HEK293 (cell line): ENCODE measurements around the gene SLC9A5.

Experiments
- CTCF ChIA-PET: fragments of 350-600 bp; formaldehyde crosslinking; extraction: SDS; loops from one replicate; lab custom pipeline; 2021; ENCODE audit warnings: antibody characterized with exemption; lab: Yijun Ruan, JAX
- POLR2A ChIA-PET: fragments of 300-600 bp; formaldehyde crosslinking; extraction: SDS; loops from one replicate; lab custom pipeline; 2020; ENCODE audit warnings: antibody characterized with exemption, inconsistent platforms; lab: Yijun Ruan, JAX
- H3K27ac ChIP-seq: fragments of 200-500 bp; sonication (Bioruptor generic); 2 replicates; pipeline ENCODE4 v1.5.1; 2014; ENCODE audit warnings: low read depth, low read length, control low read depth, inconsistent platforms; ENCODE audit errors: extremely low read depth
- H3K36me3 ChIP-seq, 2 experiments: fragments of 200-500 bp in 1 of 2; sonication (Bioruptor generic) in 1 of 2; 1 replicate in 1 of 2; 2 replicates in 1 of 2; pipeline ENCODE4 v1.5.1; 2014 to 2017; ENCODE audit warnings: inconsistent platforms in 2 of 2, low read length in 2 of 2; ENCODE audit not compliant: control insufficient read depth in 2 of 2, insufficient read depth in 1 of 2
- H3K4me1 ChIP-seq: fragments of 200-500 bp; sonication (Bioruptor generic); 2 replicates; pipeline ENCODE4 v1.5.1; 2014; ENCODE audit warnings: mild to moderate bottlenecking, low read length, inconsistent platforms; ENCODE audit not compliant: control insufficient read depth, insufficient read depth
- H3K4me3 ChIP-seq: 2 replicates; pipeline ENCODE4 v1.5.1; 2011; ENCODE audit warnings: low read depth, mild to moderate bottlenecking, control low read depth, low read length, moderate library complexity
- H3K9me3 ChIP-seq: fragments of 200-500 bp; sonication (Bioruptor generic); 2 replicates; pipeline ENCODE4 v1.5.1; 2014; ENCODE audit warnings: low read depth, low read length, inconsistent platforms; ENCODE audit not compliant: control insufficient read depth, insufficient read depth
- BCL11A ChIP-seq: fragments of 450-650 bp; formaldehyde crosslinking; IDR thresholded peaks from 2 replicates; pipeline ENCODE4 v1.5.1; 2016; ENCODE audit warnings: low read depth, missing biosample characterization, missing genetic modification characterization
- SP7 ChIP-seq: fragments of 450-650 bp; formaldehyde crosslinking; IDR thresholded peaks from 2 replicates; pipeline ENCODE4 v1.5.1; 2016; ENCODE audit warnings: missing biosample characterization, missing genetic modification characterization
- ZBTB20 ChIP-seq: fragments of 450-650 bp; formaldehyde crosslinking; IDR thresholded peaks from 2 replicates; pipeline ENCODE4 v1.5.1; 2016; ENCODE audit warnings: missing biosample characterization, missing genetic modification characterization
- ZBTB48 ChIP-seq: fragments of 450-650 bp; formaldehyde crosslinking; IDR thresholded peaks from 2 replicates; pipeline ENCODE4 v1.5.1; 2016; ENCODE audit warnings: missing biosample characterization, missing genetic modification characterization
- ZNF354C ChIP-seq: fragments of 450-650 bp; formaldehyde crosslinking; IDR thresholded peaks from 2 replicates; pipeline ENCODE4 v1.5.1; 2016; ENCODE audit warnings: missing biosample characterization, missing genetic modification characterization, low read depth, borderline replicate concordance
- ZNF600 ChIP-seq: fragments of 450-650 bp; formaldehyde crosslinking; IDR thresholded peaks from 2 replicates; pipeline ENCODE4 v1.5.1; 2016; ENCODE audit warnings: missing biosample characterization, missing genetic modification characterization
- ZNF624 ChIP-seq: fragments of 450-650 bp; formaldehyde crosslinking; IDR thresholded peaks from 2 replicates; pipeline ENCODE4 v1.5.1; 2017; ENCODE audit warnings: missing biosample characterization, missing genetic modification characterization
- ZNF701 ChIP-seq: fragments of 450-650 bp; formaldehyde crosslinking; IDR thresholded peaks from 2 replicates; pipeline ENCODE4 v1.5.1; 2016; ENCODE audit warnings: missing biosample characterization, missing genetic modification characterization
- ZNF776 ChIP-seq: fragments of 450-650 bp; formaldehyde crosslinking; IDR thresholded peaks from 2 replicates; pipeline ENCODE4 v1.5.0; 2017; ENCODE audit warnings: missing biosample characterization, missing genetic modification characterization, borderline replicate concordance
- ZNF777 ChIP-seq: fragments of 450-650 bp; formaldehyde crosslinking; IDR thresholded peaks from 2 replicates; pipeline ENCODE4 v1.5.1; 2017; ENCODE audit warnings: missing biosample characterization, missing genetic modification characterization, borderline replicate concordance
- ZNF791 ChIP-seq: fragments of 450-650 bp; formaldehyde crosslinking; IDR thresholded peaks from 2 replicates; pipeline ENCODE4 v1.5.1; 2016; ENCODE audit warnings: missing biosample characterization, missing genetic modification characterization
- ZSCAN16 ChIP-seq: fragments of 450-650 bp; formaldehyde crosslinking; IDR thresholded peaks from 2 replicates; pipeline ENCODE4 v1.5.1; 2016; ENCODE audit warnings: missing biosample characterization, missing genetic modification characterization
- TF ChIP-seq, protein P1 (sequence below): fragments of 450-650 bp; formaldehyde crosslinking; IDR thresholded peaks from 2 replicates; pipeline ENCODE4 v1.5.1; 2016; ENCODE audit warnings: missing biosample characterization, missing genetic modification characterization, borderline replicate concordance
- TF ChIP-seq, protein P2 (sequence below): fragments of 450-650 bp; formaldehyde crosslinking; IDR thresholded peaks from 2 replicates; pipeline ENCODE4 v1.5.1; 2017; ENCODE audit warnings: missing biosample characterization, missing genetic modification characterization
- TF ChIP-seq, protein P3 (sequence below): fragments of 450-650 bp; formaldehyde crosslinking; IDR thresholded peaks from 2 replicates; pipeline ENCODE4 v1.5.0; 2017; ENCODE audit warnings: missing biosample characterization, missing genetic modification characterization, borderline replicate concordance
- TF ChIP-seq, protein P4 (sequence below): fragments of 450-650 bp; formaldehyde crosslinking; IDR thresholded peaks from 2 replicates; pipeline ENCODE4 v1.5.1; 2016; ENCODE audit warnings: missing biosample characterization, missing genetic modification characterization

The SLC9A5 gene

DNA sequence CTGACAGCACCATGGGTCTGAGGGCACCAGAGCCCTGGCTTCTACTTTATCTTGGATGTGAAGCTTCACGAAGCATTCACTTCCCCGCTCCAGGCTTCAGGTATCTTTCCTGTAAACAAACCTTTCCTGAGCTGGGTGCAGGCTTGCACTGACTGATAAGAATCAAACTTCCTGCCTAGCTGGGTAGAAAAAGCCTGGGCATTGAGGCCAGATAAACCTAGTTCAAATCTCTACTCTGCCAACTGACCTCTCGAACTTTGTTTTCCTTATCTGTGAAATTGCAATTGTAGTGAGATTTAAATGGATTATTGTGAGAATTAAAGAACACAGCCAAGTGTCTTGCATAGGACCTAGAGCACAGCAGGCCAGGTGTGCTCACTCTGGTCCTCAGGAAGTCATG, 24.8 kb upstream of the SLC9A5 start:
- no peak for TF ChIP-seq SP7 (tag by site-specific recombination)
- TF ChIP-seq ZNF701 (tag by site-specific recombination) = no peak
- Histone ChIP-seq H3K9me3 (no peaks in the 10 kb centered on the region), H3K36me3 (peaks cover 0 to 15% of the 10 kb centered on the region in 2 experiments; a peak in 1 of 3 replicates), H3K4me1 (no peaks in the 10 kb centered on the region), H3K27ac (no peak overlapping the region), H3K4me3 (no peak overlapping the region)
- ChIA-PET CTCF (interaction anchor here (0.7 to 1.1 kb wide), 3 partner anchors 15 to 677 kb away, joined by 3 to 5 read pairs (median 3); no protein-coding TSS in a partner anchor), POLR2A (interaction anchor here (1.2 to 1.6 kb wide), 3 partner anchors 22 to 26 kb away, joined by 3 to 6 read pairs (median 4); no protein-coding TSS in a partner anchor)

DNA sequence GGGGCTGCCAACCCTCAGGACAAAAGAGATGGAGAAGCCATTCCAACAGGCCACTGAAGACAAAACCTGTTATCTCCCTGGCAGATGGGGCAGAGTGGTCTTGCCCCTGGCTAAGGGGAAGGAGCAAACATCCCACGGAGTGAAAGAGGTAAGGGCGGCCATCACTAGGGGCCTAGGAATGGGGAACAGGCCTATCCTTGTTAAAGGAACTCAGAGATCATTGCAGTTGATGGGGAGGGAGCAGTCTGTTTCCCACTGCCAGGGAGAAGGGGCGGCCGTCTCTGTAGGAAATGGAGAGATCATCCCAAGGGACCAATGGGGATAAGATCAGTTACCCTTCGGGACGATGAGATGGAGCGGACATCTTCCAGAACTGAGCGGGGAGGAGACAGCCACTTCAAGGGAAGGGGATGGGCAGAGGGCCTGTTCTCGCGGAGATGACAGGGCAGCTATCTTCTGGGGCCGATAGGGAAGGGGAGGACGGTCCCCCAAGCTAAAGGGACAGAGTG, 22.4 kb upstream of the SLC9A5 start:
- TF ChIP-seq ZNF776 (tag by site-specific recombination) = no peak
- TF ChIP-seq, protein P1, sequence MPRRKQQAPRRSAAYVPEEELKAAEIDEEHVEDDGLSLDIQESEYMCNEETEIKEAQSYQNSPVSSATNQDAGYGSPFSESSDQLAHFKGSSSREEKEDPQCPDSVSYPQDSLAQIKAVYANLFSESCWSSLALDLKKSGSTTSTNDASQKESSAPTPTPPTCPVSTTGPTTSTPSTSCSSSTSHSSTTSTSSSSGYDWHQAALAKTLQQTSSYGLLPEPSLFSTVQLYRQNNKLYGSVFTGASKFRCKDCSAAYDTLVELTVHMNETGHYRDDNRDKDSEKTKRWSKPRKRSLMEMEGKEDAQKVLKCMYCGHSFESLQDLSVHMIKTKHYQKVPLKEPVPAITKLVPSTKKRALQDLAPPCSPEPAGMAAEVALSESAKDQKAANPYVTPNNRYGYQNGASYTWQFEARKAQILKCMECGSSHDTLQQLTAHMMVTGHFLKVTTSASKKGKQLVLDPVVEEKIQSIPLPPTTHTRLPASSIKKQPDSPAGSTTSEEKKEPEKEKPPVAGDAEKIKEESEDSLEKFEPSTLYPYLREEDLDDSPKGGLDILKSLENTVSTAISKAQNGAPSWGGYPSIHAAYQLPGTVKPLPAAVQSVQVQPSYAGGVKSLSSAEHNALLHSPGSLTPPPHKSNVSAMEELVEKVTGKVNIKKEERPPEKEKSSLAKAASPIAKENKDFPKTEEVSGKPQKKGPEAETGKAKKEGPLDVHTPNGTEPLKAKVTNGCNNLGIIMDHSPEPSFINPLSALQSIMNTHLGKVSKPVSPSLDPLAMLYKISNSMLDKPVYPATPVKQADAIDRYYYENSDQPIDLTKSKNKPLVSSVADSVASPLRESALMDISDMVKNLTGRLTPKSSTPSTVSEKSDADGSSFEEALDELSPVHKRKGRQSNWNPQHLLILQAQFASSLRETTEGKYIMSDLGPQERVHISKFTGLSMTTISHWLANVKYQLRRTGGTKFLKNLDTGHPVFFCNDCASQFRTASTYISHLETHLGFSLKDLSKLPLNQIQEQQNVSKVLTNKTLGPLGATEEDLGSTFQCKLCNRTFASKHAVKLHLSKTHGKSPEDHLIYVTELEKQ = no peak
- 0 out of 2 replicates have a peak, but pooled peaks have one; percentile 28 for TF ChIP-seq ZNF600 (tag by site-specific recombination)
- TF ChIP-seq ZNF791 (tag by site-specific recombination) = no peak
- TF ChIP-seq, protein P2, sequence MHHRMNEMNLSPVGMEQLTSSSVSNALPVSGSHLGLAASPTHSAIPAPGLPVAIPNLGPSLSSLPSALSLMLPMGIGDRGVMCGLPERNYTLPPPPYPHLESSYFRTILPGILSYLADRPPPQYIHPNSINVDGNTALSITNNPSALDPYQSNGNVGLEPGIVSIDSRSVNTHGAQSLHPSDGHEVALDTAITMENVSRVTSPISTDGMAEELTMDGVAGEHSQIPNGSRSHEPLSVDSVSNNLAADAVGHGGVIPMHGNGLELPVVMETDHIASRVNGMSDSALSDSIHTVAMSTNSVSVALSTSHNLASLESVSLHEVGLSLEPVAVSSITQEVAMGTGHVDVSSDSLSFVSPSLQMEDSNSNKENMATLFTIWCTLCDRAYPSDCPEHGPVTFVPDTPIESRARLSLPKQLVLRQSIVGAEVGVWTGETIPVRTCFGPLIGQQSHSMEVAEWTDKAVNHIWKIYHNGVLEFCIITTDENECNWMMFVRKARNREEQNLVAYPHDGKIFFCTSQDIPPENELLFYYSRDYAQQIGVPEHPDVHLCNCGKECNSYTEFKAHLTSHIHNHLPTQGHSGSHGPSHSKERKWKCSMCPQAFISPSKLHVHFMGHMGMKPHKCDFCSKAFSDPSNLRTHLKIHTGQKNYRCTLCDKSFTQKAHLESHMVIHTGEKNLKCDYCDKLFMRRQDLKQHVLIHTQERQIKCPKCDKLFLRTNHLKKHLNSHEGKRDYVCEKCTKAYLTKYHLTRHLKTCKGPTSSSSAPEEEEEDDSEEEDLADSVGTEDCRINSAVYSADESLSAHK (tag by site-specific recombination) = peak; percentile 3; the same call in 1 of the 2 replicates
- TF ChIP-seq ZSCAN16 = no peak
- no peak for TF ChIP-seq ZNF354C
- TF ChIP-seq ZBTB20 (tag by site-specific recombination) = 0 out of 2 replicates have a peak, but pooled peaks have one; percentile 28
- TF ChIP-seq, protein P3, sequence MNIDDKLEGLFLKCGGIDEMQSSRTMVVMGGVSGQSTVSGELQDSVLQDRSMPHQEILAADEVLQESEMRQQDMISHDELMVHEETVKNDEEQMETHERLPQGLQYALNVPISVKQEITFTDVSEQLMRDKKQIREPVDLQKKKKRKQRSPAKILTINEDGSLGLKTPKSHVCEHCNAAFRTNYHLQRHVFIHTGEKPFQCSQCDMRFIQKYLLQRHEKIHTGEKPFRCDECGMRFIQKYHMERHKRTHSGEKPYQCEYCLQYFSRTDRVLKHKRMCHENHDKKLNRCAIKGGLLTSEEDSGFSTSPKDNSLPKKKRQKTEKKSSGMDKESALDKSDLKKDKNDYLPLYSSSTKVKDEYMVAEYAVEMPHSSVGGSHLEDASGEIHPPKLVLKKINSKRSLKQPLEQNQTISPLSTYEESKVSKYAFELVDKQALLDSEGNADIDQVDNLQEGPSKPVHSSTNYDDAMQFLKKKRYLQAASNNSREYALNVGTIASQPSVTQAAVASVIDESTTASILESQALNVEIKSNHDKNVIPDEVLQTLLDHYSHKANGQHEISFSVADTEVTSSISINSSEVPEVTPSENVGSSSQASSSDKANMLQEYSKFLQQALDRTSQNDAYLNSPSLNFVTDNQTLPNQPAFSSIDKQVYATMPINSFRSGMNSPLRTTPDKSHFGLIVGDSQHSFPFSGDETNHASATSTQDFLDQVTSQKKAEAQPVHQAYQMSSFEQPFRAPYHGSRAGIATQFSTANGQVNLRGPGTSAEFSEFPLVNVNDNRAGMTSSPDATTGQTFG (tag by site-specific recombination) = no peak
- TF ChIP-seq ZNF777 (tag by site-specific recombination) = no peak
- peak; percentile 66; the same call in 1 of the 2 replicates for TF ChIP-seq ZBTB48 (tag by site-specific recombination)
- no peak for TF ChIP-seq ZNF624 (tag by site-specific recombination)
- no peak for TF ChIP-seq BCL11A (tag by site-specific recombination)
- TF ChIP-seq, protein P4, sequence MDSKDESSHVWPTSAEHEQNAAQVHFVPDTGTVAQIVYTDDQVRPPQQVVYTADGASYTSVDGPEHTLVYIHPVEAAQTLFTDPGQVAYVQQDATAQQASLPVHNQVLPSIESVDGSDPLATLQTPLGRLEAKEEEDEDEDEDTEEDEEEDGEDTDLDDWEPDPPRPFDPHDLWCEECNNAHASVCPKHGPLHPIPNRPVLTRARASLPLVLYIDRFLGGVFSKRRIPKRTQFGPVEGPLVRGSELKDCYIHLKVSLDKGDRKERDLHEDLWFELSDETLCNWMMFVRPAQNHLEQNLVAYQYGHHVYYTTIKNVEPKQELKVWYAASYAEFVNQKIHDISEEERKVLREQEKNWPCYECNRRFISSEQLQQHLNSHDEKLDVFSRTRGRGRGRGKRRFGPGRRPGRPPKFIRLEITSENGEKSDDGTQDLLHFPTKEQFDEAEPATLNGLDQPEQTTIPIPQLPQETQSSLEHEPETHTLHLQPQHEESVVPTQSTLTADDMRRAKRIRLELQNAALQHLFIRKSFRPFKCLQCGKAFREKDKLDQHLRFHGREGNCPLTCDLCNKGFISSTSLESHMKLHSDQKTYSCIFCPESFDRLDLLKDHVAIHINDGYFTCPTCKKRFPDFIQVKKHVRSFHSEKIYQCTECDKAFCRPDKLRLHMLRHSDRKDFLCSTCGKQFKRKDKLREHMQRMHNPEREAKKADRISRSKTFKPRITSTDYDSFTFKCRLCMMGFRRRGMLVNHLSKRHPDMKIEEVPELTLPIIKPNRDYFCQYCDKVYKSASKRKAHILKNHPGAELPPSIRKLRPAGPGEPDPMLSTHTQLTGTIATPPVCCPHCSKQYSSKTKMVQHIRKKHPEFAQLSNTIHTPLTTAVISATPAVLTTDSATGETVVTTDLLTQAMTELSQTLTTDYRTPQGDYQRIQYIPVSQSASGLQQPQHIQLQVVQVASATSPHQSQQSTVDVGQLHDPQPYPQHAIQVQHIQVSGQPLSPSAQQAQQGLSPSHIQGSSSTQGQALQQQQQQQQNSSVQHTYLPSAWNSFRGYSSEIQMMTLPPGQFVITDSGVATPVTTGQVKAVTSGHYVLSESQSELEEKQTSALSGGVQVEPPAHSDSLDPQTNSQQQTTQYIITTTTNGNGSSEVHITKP (tag by site-specific recombination) = peak; percentile 67; the same call in 1 of the 2 replicates
- CTCF ChIA-PET = interaction anchor here (0.7 to 1.9 kb wide), 9 partner anchors 13 to 239 kb away, joined by 3 to 7 read pairs (median 4); partner anchors contain the start of genes ELMO3 and ZDHHC1
- no peak overlapping the region; the same call in 1 of the 2 replicates for H3K27ac ChIP-seq

More for the DNA sequence above, 22.4 kb upstream of the SLC9A5 start:
- Histone ChIP-seq H3K4me1 (no peaks in the 10 kb centered on the region), H3K9me3 (no peaks in the 10 kb centered on the region), H3K36me3 (peaks cover 0 to 39% of the 10 kb centered on the region in 2 experiments; a peak in 1 of 3 replicates), H3K4me3 (peak overlapping the region; percentile 93)
- POLR2A ChIA-PET = interaction anchor here (0.5 to 10.0 kb wide), 14 partner anchors 8 to 144 kb away, joined by 3 to 109 read pairs (median 5); partner anchors contain the start of genes FHOD1, KCTD19, LRRC36 and SLC9A5
